Head of caudate nucleus (tissue), 42 donors: ENCODE measurements around the gene FTO.
A peak's percentile ranks its signal among the peaks of the same experiment; 100 is the strongest.

Experiments
- DNase-seq, 42 donors: peaks; one replicate each; pipeline versions ENCODE4 v3.0.0 to v3.0.0-alpha.2; 2020 to 2021; ENCODE audit warnings: mixed read lengths in 7 of 42
- intact Hi-C: fragments of 100-400 bp; cut with DNase I; formaldehyde crosslinking; loops from one replicate; pipeline ENCODE4 v1.15.0; 2022

FTO gene

GRCh38 chr16:53944025-53944424, 240.1 kb downstream of the FTO start:
- no peak for DNase-seq
- intact Hi-C loops: no loop called here

GRCh38 chr16:53945996-53946395, 242.0 kb downstream of the FTO start:
- DNase-seq: peak in 1 of 42 donors; percentile 30
- intact Hi-C loops: no loop called here

- intact Hi-C loops: no loop called here
- DNase-seq: no peak
Observed at GRCh38 chr16:53946746-53947386, 242.9 kb downstream of the FTO start.

GRCh38 chr16:53947642-53948041, 243.7 kb downstream of the FTO start:
- intact Hi-C loops: no loop called here
- DNase-seq: no peak

GRCh38 chr16:53948326-53948725, 244.4 kb downstream of the FTO start:
- intact Hi-C loops: no loop called here
- no peak for DNase-seq

- no peak for DNase-seq
- intact Hi-C loops: no loop called here
Observed at GRCh38 chr16:53948734-53949430, 244.9 kb downstream of the FTO start.

- DNase-seq: no peak
- intact Hi-C loops: no loop called here
Observed at GRCh38 chr16:53949715-53950410, 245.9 kb downstream of the FTO start.

- intact Hi-C loops: no loop called here
- no peak for DNase-seq
Observed at GRCh38 chr16:53950677-53951076, 246.7 kb downstream of the FTO start.

GRCh38 chr16:53952215-53953208, 248.6 kb downstream of the FTO start:
- DNase-seq: no peak
- intact Hi-C loops: no loop called here

- intact Hi-C loops: no loop called here
- DNase-seq: no peak
Observed at GRCh38 chr16:53953336-53953735, 249.4 kb downstream of the FTO start.

- DNase-seq: no peak
- intact Hi-C loops: no loop called here
Observed at GRCh38 chr16:53955221-53955875, 251.4 kb downstream of the FTO start.

- intact Hi-C loops: no loop called here
- DNase-seq: peak in 14 of 42 donors; percentile 3 to 44 (median 18)
Observed at GRCh38 chr16:53958341-53958880, 254.5 kb downstream of the FTO start.

- intact Hi-C loops: no loop called here
- DNase-seq: no peak
Observed at GRCh38 chr16:53960050-53960812, 256.3 kb downstream of the FTO start.

- no peak for DNase-seq
- intact Hi-C loops: no loop called here
Observed at GRCh38 chr16:53960954-53961616, 257.1 kb downstream of the FTO start.

- no peak for DNase-seq
- intact Hi-C loops: no loop called here
Observed at GRCh38 chr16:53962041-53962440, 258.1 kb downstream of the FTO start.

GRCh38 chr16:53964145-53964790, 260.3 kb downstream of the FTO start:
- intact Hi-C loops: no loop called here
- DNase-seq: no peak
